HG03520 (cell line): Measurements from ENCODE around the gene MEA1.
"Not testable (repeated sequence)": the region's sequence is repeated elsewhere in the genome, so short reads cannot be mapped to it uniquely, and the experiment has no call there.

Experiments used
- ATAC-seq: cut with Tn5 transposase; IDR thresholded peaks from one replicate; pipeline ENCODE4 v1.9.1; 2021; ENCODE audit warnings: mild to moderate bottlenecking, moderate library complexity; ENCODE audit not compliant: unreplicated experiment

Gene MEA1

GRCh38 chr6:43013843-43014433 is at the start of gene MEA1, which contains the start of gene KLHDC3:
MEA1 (minus strand) TSS chr6:43013946; CDS start chr6:43013813, 133 bp downstream.
KLHDC3 (plus strand) TSS chr6:43014249; CDS start chr6:43017193, 2,944 bp downstream.
- peak; percentile 90 for ATAC-seq

- no peak for ATAC-seq
Measured at GRCh38 chr6:43062818-43063217, 49.1 kb upstream of the MEA1 start.

- ATAC-seq: no peak
Measured at GRCh38 chr6:43061861-43062260, 48.1 kb upstream of the MEA1 start.

GRCh38 chr6:43060755-43061633 is 47.2 kb upstream of the MEA1 start:
- ATAC-seq: no peak

GRCh38 chr6:43060034-43060754 is 46.4 kb upstream of the MEA1 start:
- peak; percentile 23 for ATAC-seq

GRCh38 chr6:43059168-43060033 is 45.7 kb upstream of the MEA1 start, which contains the start of the genes KLC4 and MRPL2:
KLC4 (plus strand) TSS chr6:43059631; CDS start chr6:43061336, 1,705 bp downstream.
MRPL2 (minus strand) TSS chr6:43059434; CDS start chr6:43059381, 53 bp downstream.
- peak; percentile 83 for ATAC-seq

GRCh38 chr6:43058531-43058930 is 44.8 kb upstream of the MEA1 start:
- no peak for ATAC-seq

GRCh38 chr6:43055966-43056365 is 42.2 kb upstream of the MEA1 start:
- ATAC-seq: no peak

- no peak for ATAC-seq
Measured at GRCh38 chr6:43054206-43054943, 40.6 kb upstream of the MEA1 start.

GRCh38 chr6:43053545-43054205 is 39.9 kb upstream of the MEA1 start, which contains the start of gene CUL7:
CUL7 (minus strand) TSS chr6:43053851; CDS start chr6:43052788, 1,063 bp downstream.
- ATAC-seq: peak; percentile 81

GRCh38 chr6:43052842-43053544 is 39.2 kb upstream of the MEA1 start:
- ATAC-seq: no peak

- no peak for ATAC-seq
Measured at GRCh38 chr6:43052225-43052841, 38.6 kb upstream of the MEA1 start.

GRCh38 chr6:43050981-43051380 is 37.2 kb upstream of the MEA1 start:
- ATAC-seq: no peak

- no peak for ATAC-seq
Measured at GRCh38 chr6:43047998-43048397, 34.3 kb upstream of the MEA1 start.

GRCh38 chr6:43045371-43045930 is 31.7 kb upstream of the MEA1 start:
- ATAC-seq: no peak

GRCh38 chr6:43043310-43043709 is 29.6 kb upstream of the MEA1 start:
- ATAC-seq: no peak

GRCh38 chr6:43041475-43041874 is 27.7 kb upstream of the MEA1 start:
- not testable (repeated sequence) for ATAC-seq
